CD4-positive, alpha-beta memory T cell (primary cell): ENCODE results near the gene MUSTN1. TPM values are rescaled to one million over a fixed set of nuclear protein-coding genes. Genes with fewer than 3 reads are reported as not detected.

Experiments
- CTCF ChIA-PET: fragments of 350-600 bp; sonication (Branson Sonifier 250); formaldehyde crosslinking; loops from one replicate; lab custom pipeline; 2021; ENCODE audit warnings: inconsistent platforms; ENCODE audit not compliant: partially characterized antibody; lab: Charles Lee
- POLR2A ChIA-PET: fragments of 350-600 bp; sonication (Branson Sonifier 250); formaldehyde crosslinking; loops from one replicate; lab custom pipeline; 2021; ENCODE audit not compliant: partially characterized antibody; lab: Charles Lee
- DNase-seq, 5 donors: peaks; one replicate each; pipeline versions ENCODE4 v3.0.0 to v3.0.0-alpha.2; 2020 to 2022; ENCODE audit warnings: mixed read lengths in 1 of 5
- H3K27ac ChIP-seq: one replicate; pipeline ENCODE4 v1.7.0; 2013; ENCODE audit warnings: low read depth, low read length
- H3K27me3 ChIP-seq: 2 replicates; pipeline ENCODE4 v1.7.0; 2013; ENCODE audit warnings: mild to moderate bottlenecking, low read length, moderate library complexity; ENCODE audit not compliant: insufficient read depth
- H3K36me3 ChIP-seq: 2 replicates; pipeline ENCODE4 v1.7.0; 2013; ENCODE audit warnings: mild to moderate bottlenecking, low read length, moderate library complexity; ENCODE audit not compliant: insufficient read depth
- H3K4me1 ChIP-seq: 2 replicates; pipeline ENCODE4 v1.7.0; 2013; ENCODE audit warnings: mild to moderate bottlenecking, low read length, moderate library complexity; ENCODE audit not compliant: insufficient read depth
- H3K4me3 ChIP-seq, 2 donors: one replicate each; pipeline ENCODE4 v1.7.0; 2013; ENCODE audit warnings: low read length in 2 of 2, mild to moderate bottlenecking in 1 of 2
- H3K9me3 ChIP-seq, 2 donors: one replicate each; pipeline ENCODE4 v1.7.0; 2013; ENCODE audit warnings: low read length in 2 of 2, control low read depth in 1 of 2; ENCODE audit not compliant: control insufficient read depth in 1 of 2
- H3K27ac Mint-ChIP-seq, 7 donors: one replicate each; pipeline ENCODE4 v1.8.0; 2020 to 2021; ENCODE audit warnings: mixed read lengths in 7 of 7, mild to moderate bottlenecking in 6 of 7, inconsistent platforms in 3 of 7, moderate library complexity in 3 of 7
- H3K27me3 Mint-ChIP-seq, 2 donors: one replicate each; pipeline ENCODE4 v1.8.0; 2020 to 2021; ENCODE audit warnings: mixed read lengths in 2 of 2
- H3K36me3 Mint-ChIP-seq, 2 donors: one replicate each; pipeline ENCODE4 v1.8.0; 2020 to 2021; ENCODE audit warnings: mixed read lengths in 2 of 2, inconsistent platforms in 1 of 2, mild to moderate bottlenecking in 1 of 2
- H3K4me1 Mint-ChIP-seq, 4 donors: one replicate each; pipeline ENCODE4 v1.8.0; 2020 to 2021; ENCODE audit warnings: mixed read lengths in 4 of 4, mild to moderate bottlenecking in 1 of 4
- H3K4me3 Mint-ChIP-seq, 8 donors: one replicate each; pipeline ENCODE4 v1.8.0; 2020 to 2021; ENCODE audit warnings: mixed read lengths in 8 of 8, mild to moderate bottlenecking in 7 of 8, moderate library complexity in 6 of 8, inconsistent platforms in 3 of 8
- H3K9me3 Mint-ChIP-seq, 8 donors: one replicate each; pipeline ENCODE4 v1.8.0; 2020 to 2021; ENCODE audit warnings: mixed read lengths in 8 of 8, mild to moderate bottlenecking in 5 of 8, inconsistent platforms in 3 of 8, moderate library complexity in 1 of 8
- intact Hi-C: fragments of 100-400 bp; cut with micrococcal nuclease; formaldehyde crosslinking; loops from one replicate; pipeline ENCODE4 v1.15.1; 2023
- polyA plus RNA-seq, 2 donors: library from polyadenylated mRNA; unstranded; fragments of 300-500 nt; fragmentation: Illumina TruSeq; gene quantifications; one replicate each; pipeline ENCODE4 v1.2.3, GENCODE V29; 2021
- total RNA-seq, 2 experiments: library from RNA; stranded (reverse); gene quantifications; one replicate each; pipeline ENCODE4 v1.2.3, GENCODE V29; 2021

Gene MUSTN1
- total and polyA plus RNA-seq, 4 experiments from 2014 or later: 1.6 to 3.3 TPM; not detected in 2

DNA sequence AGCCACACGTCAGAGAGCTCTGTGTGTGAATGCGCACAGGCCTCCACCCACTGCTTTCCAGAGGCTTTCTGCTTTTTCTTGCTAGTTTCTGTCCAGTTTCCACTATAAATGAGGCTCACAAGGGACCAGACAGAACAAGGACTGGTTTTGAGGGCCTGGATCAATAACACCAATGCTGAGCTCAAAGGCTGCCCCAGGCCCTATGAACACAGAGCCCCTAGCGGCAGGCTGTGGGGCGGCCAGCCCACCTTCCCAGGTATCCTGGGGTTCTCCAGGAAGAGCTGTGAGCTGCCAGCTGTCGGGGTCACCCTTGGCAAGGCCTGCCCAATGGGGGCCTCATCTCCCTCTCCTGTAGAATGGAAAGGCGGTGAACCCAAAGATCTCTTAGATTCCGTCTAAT, 42.4 kb downstream of the MUSTN1 start:
- intact Hi-C loops: no loop called here
- ChIA-PET CTCF (no interaction called here), POLR2A (no interaction called here)
- Histone ChIP-seq H3K4me1 (no peaks in the 10 kb centered on the region), H3K4me3 (no peak overlapping the region), H3K36me3 (no peaks in the 10 kb centered on the region), H3K9me3 (no peaks in the 10 kb centered on the region), H3K27me3 (no peaks in the 10 kb centered on the region), H3K27ac (no peak overlapping the region)
- peaks cover 0 to 1% of the 10 kb centered on the region in 2 donors for H3K27me3 Mint-ChIP-seq
- no peak overlapping the region for H3K4me3 Mint-ChIP-seq
- no peaks in the 10 kb centered on the region for H3K36me3 Mint-ChIP-seq
- no peaks in the 10 kb centered on the region for H3K4me1 Mint-ChIP-seq
- peaks cover 0 to 2% (median 0%) of the 10 kb centered on the region in 8 donors for H3K9me3 Mint-ChIP-seq
- DNase-seq: no peak
- no peak overlapping the region for H3K27ac Mint-ChIP-seq

- H3K4me3 ChIP-seq: no peak overlapping the region
- H3K9me3 Mint-ChIP-seq: peaks cover 0 to 2% (median 0%) of the 10 kb centered on the region in 8 donors
- peaks cover 0 to 1% of the 10 kb centered on the region in 2 donors for H3K27me3 Mint-ChIP-seq
- no peak overlapping the region for H3K4me3 Mint-ChIP-seq
- ChIA-PET POLR2A (no interaction called here), CTCF (no interaction called here)
- no peaks in the 10 kb centered on the region for H3K27me3 ChIP-seq
- H3K4me1 Mint-ChIP-seq: no peaks in the 10 kb centered on the region
- H3K9me3 ChIP-seq: no peaks in the 10 kb centered on the region
- no peaks in the 10 kb centered on the region for H3K36me3 Mint-ChIP-seq
- H3K36me3 ChIP-seq: no peaks in the 10 kb centered on the region
- intact Hi-C loops: no loop called here
- no peak overlapping the region for H3K27ac ChIP-seq
- no peak for DNase-seq
- no peaks in the 10 kb centered on the region for H3K4me1 ChIP-seq
- H3K27ac Mint-ChIP-seq: no peak overlapping the region
Observed at GRCh38 chr3:52791928-52792327, 42.9 kb downstream of the MUSTN1 start.

GRCh38 chr3:52791366-52791765, 43.5 kb downstream of the MUSTN1 start:
- H3K4me1 Mint-ChIP-seq: no peaks in the 10 kb centered on the region
- intact Hi-C loops: no loop called here
- no peak overlapping the region for H3K4me3 Mint-ChIP-seq

DNA sequence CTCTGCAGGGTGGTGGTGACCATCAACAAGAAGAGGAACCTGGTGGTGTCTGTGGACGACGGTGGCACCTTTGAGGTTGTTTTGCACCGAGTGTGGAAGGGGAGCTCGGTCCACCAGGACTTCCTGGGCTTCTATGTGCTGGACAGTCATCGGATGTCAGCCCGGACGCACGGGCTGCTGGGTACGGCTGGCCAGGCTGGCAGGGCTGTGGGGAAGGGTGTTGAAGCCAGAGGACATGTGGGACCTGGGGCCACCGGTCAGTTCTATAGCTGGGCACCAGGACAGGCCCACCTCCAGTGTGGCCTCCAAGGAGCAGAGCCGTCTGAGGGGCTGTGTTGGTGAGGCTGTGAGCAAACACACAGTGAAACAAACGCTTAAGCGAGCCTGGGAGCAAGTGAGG, 44.1 kb downstream of the MUSTN1 start:
- intact Hi-C loops: no loop called here
- Histone ChIP-seq H3K9me3 (no peaks in the 10 kb centered on the region), H3K4me1 (no peaks in the 10 kb centered on the region), H3K36me3 (no peaks in the 10 kb centered on the region), H3K27ac (no peak overlapping the region), H3K4me3 (no peak overlapping the region), H3K27me3 (no peaks in the 10 kb centered on the region)
- CTCF ChIA-PET: no interaction called here
- Mint-ChIP-seq H3K27me3 (peaks cover 0 to 1% of the 10 kb centered on the region in 2 donors), H3K4me3 (no peak overlapping the region), H3K9me3 (peaks cover 0 to 2% (median 0%) of the 10 kb centered on the region in 8 donors), H3K36me3 (no peaks in the 10 kb centered on the region), H3K4me1 (no peaks in the 10 kb centered on the region), H3K27ac (no peak overlapping the region)
- POLR2A ChIA-PET: no interaction called here
- no peak for DNase-seq

More at GRCh38 chr3:52791366-52791765, 43.5 kb downstream of the MUSTN1 start:
- no peaks in the 10 kb centered on the region for H3K36me3 ChIP-seq
- no peaks in the 10 kb centered on the region for H3K9me3 ChIP-seq
- no peak for DNase-seq
- H3K27me3 Mint-ChIP-seq: peaks cover 0 to 1% of the 10 kb centered on the region in 2 donors
- H3K4me3 ChIP-seq: no peak overlapping the region
- POLR2A ChIA-PET: no interaction called here
- H3K4me1 ChIP-seq: no peaks in the 10 kb centered on the region
- no peaks in the 10 kb centered on the region for H3K36me3 Mint-ChIP-seq
- H3K27ac ChIP-seq: no peak overlapping the region
- no peaks in the 10 kb centered on the region for H3K27me3 ChIP-seq
- H3K27ac Mint-ChIP-seq: no peak overlapping the region
- CTCF ChIA-PET: no interaction called here
- peaks cover 0 to 2% (median 0%) of the 10 kb centered on the region in 8 donors for H3K9me3 Mint-ChIP-seq

DNA sequence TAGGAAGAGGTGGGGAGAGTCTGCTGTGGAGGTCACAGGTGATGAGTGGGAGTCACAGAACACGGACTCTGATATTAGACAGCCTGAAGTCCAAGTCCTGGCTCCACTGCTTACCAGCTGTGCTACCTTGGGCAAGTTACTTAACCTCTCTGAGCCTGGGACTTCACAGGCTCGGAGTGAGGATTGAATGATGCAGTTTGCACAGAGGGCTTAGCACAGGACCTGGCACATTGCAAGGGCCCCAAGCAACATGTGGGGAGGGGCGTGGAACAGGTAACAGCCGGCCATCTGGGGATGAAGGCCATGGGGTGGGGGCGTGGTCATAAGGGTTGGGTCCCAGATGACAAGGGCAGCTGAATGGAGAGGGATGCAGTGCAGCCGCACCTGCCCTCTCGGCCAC, 44.5 kb downstream of the MUSTN1 start:
- Mint-ChIP-seq H3K4me3 (no peak overlapping the region), H3K36me3 (no peaks in the 10 kb centered on the region), H3K27me3 (peaks cover 0 to 1% of the 10 kb centered on the region in 2 donors), H3K27ac (no peak overlapping the region), H3K4me1 (no peaks in the 10 kb centered on the region), H3K9me3 (peaks cover 0 to 2% (median 0%) of the 10 kb centered on the region in 8 donors)
- intact Hi-C loops: no loop called here
- H3K27ac ChIP-seq: no peak overlapping the region
- H3K4me3 ChIP-seq: no peak overlapping the region
- no peaks in the 10 kb centered on the region for H3K9me3 ChIP-seq
- no peaks in the 10 kb centered on the region for H3K36me3 ChIP-seq
- H3K4me1 ChIP-seq: no peaks in the 10 kb centered on the region
- POLR2A ChIA-PET: no interaction called here
- CTCF ChIA-PET: interaction anchor here (0.8 kb wide), 1 partner anchor 8 kb away, joined by 4 read pairs; no protein-coding TSS in a partner anchor
- DNase-seq: no peak
- H3K27me3 ChIP-seq: no peaks in the 10 kb centered on the region

DNA sequence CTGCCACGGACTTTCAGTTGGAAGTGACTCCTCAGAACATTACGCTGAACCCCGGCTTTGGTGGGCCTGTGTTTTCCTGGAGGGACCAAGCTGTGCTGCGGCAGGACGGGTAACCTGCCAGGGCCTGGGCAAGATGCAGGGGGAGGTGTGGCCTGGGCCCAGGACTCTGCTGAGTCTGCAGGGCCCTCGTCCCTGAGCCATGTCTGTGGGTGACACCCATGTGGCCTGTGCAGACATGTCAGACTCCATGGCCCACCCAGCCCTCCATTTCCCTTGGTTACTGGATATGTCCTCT, 45.1 kb downstream of the MUSTN1 start:
- DNase-seq: no peak
- Histone ChIP-seq H3K27me3 (no peaks in the 10 kb centered on the region), H3K9me3 (no peaks in the 10 kb centered on the region), H3K27ac (no peak overlapping the region), H3K36me3 (no peaks in the 10 kb centered on the region), H3K4me3 (no peak overlapping the region), H3K4me1 (no peaks in the 10 kb centered on the region)
- no peaks in the 10 kb centered on the region for H3K4me1 Mint-ChIP-seq
- no peaks in the 10 kb centered on the region for H3K36me3 Mint-ChIP-seq
- H3K9me3 Mint-ChIP-seq: peaks cover 0 to 2% (median 0%) of the 10 kb centered on the region in 8 donors
- no peak overlapping the region for H3K27ac Mint-ChIP-seq
- no peak overlapping the region for H3K4me3 Mint-ChIP-seq
- CTCF ChIA-PET: interaction anchor here (0.8 kb wide), 1 partner anchor 9 kb away, joined by 4 read pairs; no protein-coding TSS in a partner anchor
- H3K27me3 Mint-ChIP-seq: peaks cover 1 to 3% of the 10 kb centered on the region in 2 donors
- POLR2A ChIA-PET: no interaction called here
- intact Hi-C loops: no loop called here

DNA sequence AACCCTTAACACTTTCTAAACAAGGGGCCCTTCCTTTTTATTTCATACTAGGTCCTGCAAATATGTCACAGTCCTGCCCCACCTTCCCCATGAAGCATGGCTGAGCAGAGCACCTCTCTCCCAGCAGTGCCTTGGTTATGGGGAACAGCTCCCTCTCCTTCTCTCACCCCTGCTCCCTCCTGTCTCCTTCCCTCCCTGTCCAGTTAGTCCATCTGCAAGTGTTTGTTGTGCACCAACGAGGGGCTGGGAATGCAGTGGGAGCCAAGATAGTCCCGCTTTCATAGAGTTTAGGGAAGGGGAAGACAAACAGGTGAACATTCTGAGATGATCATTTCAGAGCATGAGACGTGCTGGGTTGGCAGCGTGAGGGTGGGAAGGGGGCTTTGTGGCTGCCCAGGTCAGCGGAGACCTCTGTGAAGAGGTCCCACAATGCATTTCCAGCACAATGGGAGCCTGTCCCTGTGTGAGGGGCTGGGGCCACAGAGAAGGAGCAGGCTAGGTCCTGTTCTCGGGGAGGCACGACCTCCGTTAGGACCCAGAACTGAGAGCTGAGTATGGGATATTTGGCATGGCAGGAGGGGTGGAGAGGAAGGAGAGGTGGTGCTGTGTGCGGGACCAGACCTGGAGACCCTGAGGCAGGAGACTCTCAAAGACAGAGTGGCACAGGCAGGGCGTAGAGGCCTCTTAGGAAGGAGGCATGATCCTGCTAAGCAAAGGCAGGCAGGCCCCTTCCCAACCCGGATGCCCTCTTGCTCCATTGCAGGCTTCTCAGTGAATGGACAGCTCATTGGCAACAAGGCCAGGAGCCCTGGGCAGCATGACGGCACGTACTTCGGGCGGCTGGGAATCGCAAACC, 45.7 kb downstream of the MUSTN1 start:
- CTCF ChIA-PET: interaction anchor here (0.8 kb wide), 1 partner anchor 10 kb away, joined by 4 read pairs; no protein-coding TSS in a partner anchor
- Histone ChIP-seq H3K36me3 (no peaks in the 10 kb centered on the region), H3K27me3 (no peaks in the 10 kb centered on the region), H3K9me3 (no peaks in the 10 kb centered on the region), H3K4me3 (no peak overlapping the region), H3K4me1 (no peaks in the 10 kb centered on the region), H3K27ac (no peak overlapping the region)
- intact Hi-C loops: no loop called here
- Mint-ChIP-seq H3K36me3 (no peaks in the 10 kb centered on the region), H3K9me3 (peaks cover 0 to 2% (median 0%) of the 10 kb centered on the region in 8 donors), H3K27me3 (peaks cover 1 to 3% of the 10 kb centered on the region in 2 donors), H3K4me1 (no peaks in the 10 kb centered on the region), H3K27ac (no peak overlapping the region), H3K4me3 (no peak overlapping the region)
- DNase-seq: no peak
- POLR2A ChIA-PET: no interaction called here
